PFSK-1 (cell line): Measurements from ENCODE around the gene AREG.

Experiments
- FOXP2 ChIP-seq: optimal IDR thresholded peaks from 2 replicates; pipeline ENCODE3; 2011; ENCODE audit warnings: borderline replicate concordance, control low read depth, inconsistent platforms; ENCODE audit not compliant: insufficient read depth; ENCODE audit errors: extremely low read length, extremely low read depth
- POLR2AphosphoS5 ChIP-seq: IDR thresholded peaks from 2 replicates; pipeline ENCODE4 v1.6.1; 2012; ENCODE audit warnings: low read depth, mild to moderate bottlenecking, control low read depth, low read length, moderate library complexity
- REST ChIP-seq, 2 experiments: IDR thresholded peaks; 2 replicates each; pipeline versions ENCODE4 v1.6.1 to v1.8.0; 2011 to 2012; ENCODE audit warnings: low read depth in 2 of 2, low read length in 2 of 2, control low read depth in 1 of 2, inconsistent platforms in 1 of 2, mild to moderate bottlenecking in 1 of 2, moderate library complexity in 1 of 2; ENCODE audit not compliant: insufficient read depth in 1 of 2
- SIN3A ChIP-seq: IDR thresholded peaks from 2 replicates; pipeline ENCODE4 v1.6.1; 2012; ENCODE audit warnings: mild to moderate bottlenecking, low read length, moderate library complexity, borderline replicate concordance; ENCODE audit not compliant: insufficient read depth
- TAF1 ChIP-seq: IDR thresholded peaks from 2 replicates; pipeline ENCODE4 v1.6.1; 2012; ENCODE audit warnings: low read length, control low read depth, borderline replicate concordance; ENCODE audit not compliant: insufficient read depth

The AREG gene

GRCh38 chr4:74455361-74456055 is 10.6 kb downstream of the AREG start:
- TF ChIP-seq TAF1 = no peak
- no peak for TF ChIP-seq SIN3A
- TF ChIP-seq REST (IDR thresholded peaks at IDR 0.05; ENCODE audit: insufficient read depth in 1 of 2, low read depth in 2 of 2, low read length in 2 of 2) = no peak
- TF ChIP-seq POLR2AphosphoS5 = no peak
- TF ChIP-seq FOXP2 = no peak

- TF ChIP-seq FOXP2 = no peak
- TF ChIP-seq TAF1 = no peak
- no peak for TF ChIP-seq POLR2AphosphoS5
- TF ChIP-seq SIN3A = no peak
- TF ChIP-seq REST (IDR thresholded peaks at IDR 0.05; ENCODE audit: insufficient read depth in 1 of 2, low read depth in 2 of 2, low read length in 2 of 2) = no peak
Measured at GRCh38 chr4:74456056-74456744, 11.3 kb downstream of the AREG start.

- TF ChIP-seq FOXP2 (no peak), REST (IDR thresholded peaks at IDR 0.05; ENCODE audit: insufficient read depth in 1 of 2, low read depth in 2 of 2, low read length in 2 of 2) (no peak)
Measured at GRCh38 chr4:74456849-74457395, 12.0 kb downstream of the AREG start.

- TF ChIP-seq FOXP2 = no peak
- TF ChIP-seq TAF1 = no peak
- TF ChIP-seq SIN3A = no peak
- TF ChIP-seq POLR2AphosphoS5 = no peak
Measured at GRCh38 chr4:74460833-74461232, 15.9 kb downstream of the AREG start.

GRCh38 chr4:74463123-74463522 is 18.2 kb downstream of the AREG start:
- TF ChIP-seq SIN3A (no peak), TAF1 (no peak), FOXP2 (no peak), POLR2AphosphoS5 (no peak), REST (IDR thresholded peaks at IDR 0.05; ENCODE audit: insufficient read depth in 1 of 2, low read depth in 2 of 2, low read length in 2 of 2) (no peak)
